IPS-20b (cell line): ENCODE measurements around the gene SCG3.

Source experiments
- H3K27ac ChIP-seq: one replicate; pipeline ENCODE4 v1.5.1; 2013; ENCODE audit warnings: low read length
- H3K27me3 ChIP-seq: 2 replicates; pipeline ENCODE4 v1.6.1; 2013; ENCODE audit warnings: mild to moderate bottlenecking, low read length, inconsistent platforms; ENCODE audit not compliant: insufficient read depth
- H3K36me3 ChIP-seq: 2 replicates; pipeline ENCODE4 v1.6.1; 2013; ENCODE audit warnings: low read depth, mild to moderate bottlenecking, inconsistent platforms, low read length, moderate library complexity; ENCODE audit not compliant: insufficient read depth
- H3K4me1 ChIP-seq: 2 replicates; pipeline ENCODE4 v1.6.1; 2013; ENCODE audit warnings: mild to moderate bottlenecking, control low read depth, inconsistent platforms, low read length, moderate library complexity; ENCODE audit not compliant: insufficient read depth
- H3K4me3 ChIP-seq: 2 replicates; pipeline ENCODE4 v1.5.1; 2013; ENCODE audit warnings: mild to moderate bottlenecking, low read length, inconsistent platforms
- H3K9ac ChIP-seq: 2 replicates; pipeline ENCODE4 v1.6.1; 2013; ENCODE audit warnings: low read depth, mild to moderate bottlenecking, inconsistent platforms, low read length, moderate library complexity
- H3K9me3 ChIP-seq: 2 replicates; pipeline ENCODE4 v1.6.1; 2013; ENCODE audit warnings: mild to moderate bottlenecking, low read depth, low read length, inconsistent platforms; ENCODE audit not compliant: insufficient read depth

The SCG3 gene

DNA sequence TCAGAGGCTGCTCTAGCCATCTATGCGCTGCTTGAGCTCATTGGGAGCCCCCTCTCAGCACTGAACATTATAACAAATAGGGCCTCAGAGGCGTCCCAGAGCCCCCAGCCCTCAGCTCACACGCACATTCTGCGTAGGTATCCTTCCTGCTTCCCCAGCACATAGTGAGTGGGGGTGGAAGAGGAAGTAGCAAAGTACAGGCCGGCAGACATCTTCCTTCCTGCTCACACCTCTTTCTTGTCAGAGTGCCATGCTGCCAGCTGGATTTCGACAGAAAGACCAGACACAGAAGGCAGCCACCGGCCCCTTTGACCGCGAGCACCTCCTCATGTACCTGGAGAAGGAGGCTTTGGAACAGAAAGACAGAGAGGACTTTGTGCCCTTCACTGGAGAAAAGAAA, 86.7 kb downstream of the SCG3 start:
- no peak overlapping the region for H3K4me3 ChIP-seq
- H3K9me3 ChIP-seq = no peaks in the 10 kb centered on the region
- H3K27me3 ChIP-seq = no peaks in the 10 kb centered on the region
- no peak overlapping the region for H3K27ac ChIP-seq
- no peaks in the 10 kb centered on the region for H3K36me3 ChIP-seq
- H3K4me1 ChIP-seq = no peaks in the 10 kb centered on the region
- H3K9ac ChIP-seq = no peak overlapping the region
